Hematopoietic multipotent progenitor cell treated with erythropoietin and hydrocortisone succinate and interleukin-3 and kit ligand, for 6 days (in vitro differentiated cells): ENCODE results near the gene PMEL.

Experiments used
- DNase-seq: peaks from one replicate; pipeline ENCODE4 v3.0.0-alpha.2; 2015

Gene PMEL

GRCh38 chr12:55912908-55913307 is 52.9 kb downstream of the PMEL start:
- DNase-seq: no peak

- no peak for DNase-seq
Observed at GRCh38 chr12:55909513-55909884, 56.3 kb downstream of the PMEL start.

GRCh38 chr12:55908726-55909512 is 56.9 kb downstream of the PMEL start:
- no peak for DNase-seq

- no peak for DNase-seq
Observed at GRCh38 chr12:55906056-55906455, 59.8 kb downstream of the PMEL start.
